HT1080 (cell line): ENCODE results near the gene ECHDC1. TPM values are rescaled to one million over a fixed set of nuclear protein-coding genes. Genes with fewer than 3 reads are reported as not detected.
"Not testable (repeated sequence)": the region's sequence is repeated elsewhere in the genome, so short reads cannot be mapped to it uniquely, and the experiment has no call there.

ENCODE experiments used
- DNase-seq: peaks from one replicate; pipeline ENCODE4 v3.0.0-alpha.2; 2015; ENCODE audit warnings: low read depth
- polyA plus RNA-seq, 2 experiments: library from polyadenylated mRNA; depleted of rRNA; stranded (reverse); fragments of >200 nt; gene quantifications; 2 replicates each; pipeline ENCODE4 v1.2.3, GENCODE V29; 2015
- total RNA-seq: library from RNA; depleted of rRNA; stranded (reverse); fragments of >200 nt; shearing (Covaris generic); gene quantifications from 2 replicates; pipeline ENCODE4 v1.2.3, GENCODE V29; 2014; rRNA removed

ECHDC1 gene, protein sequence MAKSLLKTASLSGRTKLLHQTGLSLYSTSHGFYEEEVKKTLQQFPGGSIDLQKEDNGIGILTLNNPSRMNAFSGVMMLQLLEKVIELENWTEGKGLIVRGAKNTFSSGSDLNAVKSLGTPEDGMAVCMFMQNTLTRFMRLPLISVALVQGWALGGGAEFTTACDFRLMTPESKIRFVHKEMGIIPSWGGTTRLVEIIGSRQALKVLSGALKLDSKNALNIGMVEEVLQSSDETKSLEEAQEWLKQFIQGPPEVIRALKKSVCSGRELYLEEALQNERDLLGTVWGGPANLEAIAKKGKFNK
- 43.6 and 53.1 TPM in 2 replicates for total RNA-seq
- polyA plus RNA-seq (2015; cell fraction: cytosol; rRNA removed) = 85.4 and 110 TPM in 2 replicates
- polyA plus RNA-seq (2015; cell fraction: nucleus; rRNA removed) = 77.0 and 96.9 TPM in 2 replicates

DNA sequence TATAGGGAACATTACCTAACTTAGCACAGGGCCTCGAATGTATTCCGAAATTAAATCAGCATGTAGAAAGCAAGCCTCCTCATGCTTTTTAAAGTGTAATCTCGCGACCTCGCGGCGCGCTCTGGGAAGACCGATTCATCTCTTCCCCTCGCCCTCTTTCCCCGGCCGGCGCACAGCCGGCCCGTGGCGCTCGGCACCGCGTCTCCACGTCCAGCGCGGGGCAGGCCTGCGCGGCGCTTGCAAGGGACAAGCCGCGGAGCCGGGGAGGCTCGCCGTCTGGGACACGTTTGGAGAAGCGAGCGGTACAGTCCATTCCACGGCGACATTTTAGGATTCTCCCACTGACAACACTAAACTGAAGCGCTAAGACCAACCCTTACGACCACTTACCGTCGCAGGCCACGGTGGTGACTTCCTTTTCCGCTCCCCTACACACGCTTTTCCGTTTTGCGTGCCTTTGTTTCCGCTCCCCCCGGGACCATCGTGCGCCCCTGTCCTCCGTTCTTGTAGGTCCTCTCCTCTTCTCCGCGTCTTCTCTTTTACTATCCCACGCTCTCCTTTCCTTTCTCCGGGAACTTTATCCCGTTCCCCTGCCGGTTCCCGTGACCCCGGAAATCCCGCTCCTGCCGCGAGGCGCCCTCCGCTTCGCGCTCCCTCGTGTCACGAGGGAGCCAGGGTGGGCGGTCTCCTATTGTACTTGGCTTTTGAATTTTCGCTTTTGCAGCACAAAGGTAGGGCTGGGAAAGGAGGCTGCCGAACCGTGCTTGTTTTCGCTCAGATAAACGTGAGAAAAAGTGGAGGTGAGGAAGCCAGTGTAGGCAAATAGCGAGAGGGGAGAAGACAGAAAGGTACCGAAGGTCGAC lies at the start of gene ECHDC1:
Gene ECHDC1, minus strand, starts transcription at position 664 of the 863 bp plus-strand sequence. CDS start 12,581 bp downstream, outside the sequence.
- DNase-seq = peak; percentile 85

DNA sequence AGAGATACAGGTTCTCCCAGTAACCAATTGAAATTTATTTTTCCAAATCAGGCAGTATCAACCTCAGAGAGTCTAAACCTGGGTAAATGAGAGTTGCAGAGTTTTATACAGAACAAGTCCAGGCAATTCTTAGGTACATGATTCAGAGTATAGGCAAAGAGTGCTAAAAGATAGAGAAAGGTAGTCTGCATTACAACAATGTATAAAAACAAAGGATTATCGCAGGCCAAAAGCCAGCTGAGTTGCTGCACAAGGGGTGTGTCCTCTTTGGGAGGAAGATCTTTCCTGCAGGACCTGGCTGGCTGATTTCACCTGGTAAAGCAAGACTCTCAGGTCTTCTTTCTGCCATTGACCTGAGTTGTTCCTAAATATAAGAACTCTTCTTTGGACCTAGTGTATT lies 48.9 kb upstream of the ECHDC1 start:
- no peak for DNase-seq

DNA sequence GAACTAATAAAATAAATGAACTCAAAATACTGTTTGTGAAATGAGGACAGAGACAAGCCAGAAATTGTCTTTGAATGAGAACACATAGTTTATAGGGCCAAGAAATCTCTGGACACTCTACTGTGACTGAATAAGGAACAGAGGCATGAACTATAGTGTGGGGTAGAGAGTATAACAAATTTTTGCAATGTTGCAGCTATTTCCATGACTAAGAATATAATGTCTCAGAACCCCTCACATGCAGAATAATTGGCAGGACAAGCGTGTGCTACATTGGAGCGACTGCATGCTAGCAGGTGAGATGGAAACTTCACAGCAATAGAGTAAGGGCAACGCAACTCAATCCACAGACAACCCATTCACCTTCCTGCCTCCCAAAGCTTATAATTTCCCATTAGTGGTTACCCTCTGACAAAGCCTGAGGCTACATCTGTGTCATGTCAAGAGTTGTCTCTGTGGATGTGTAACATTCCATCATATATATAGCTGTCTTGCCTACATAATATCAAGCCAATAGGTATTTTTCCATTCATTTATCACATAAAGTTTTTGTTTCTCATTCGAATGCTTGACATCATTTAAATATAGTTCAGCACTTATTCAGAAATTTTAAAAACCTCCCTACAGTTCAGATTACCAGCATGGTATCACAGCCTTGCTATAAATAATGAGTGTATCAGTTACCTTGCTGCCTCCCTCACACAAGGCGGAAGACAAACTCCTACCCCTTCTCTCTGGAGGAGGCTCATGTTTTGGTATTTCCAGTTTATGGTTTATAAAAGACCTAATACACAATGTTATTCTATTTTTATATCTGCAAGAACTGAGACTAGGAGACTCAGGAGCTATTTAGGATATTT lies 47.9 kb upstream of the ECHDC1 start:
- DNase-seq = no peak

DNA sequence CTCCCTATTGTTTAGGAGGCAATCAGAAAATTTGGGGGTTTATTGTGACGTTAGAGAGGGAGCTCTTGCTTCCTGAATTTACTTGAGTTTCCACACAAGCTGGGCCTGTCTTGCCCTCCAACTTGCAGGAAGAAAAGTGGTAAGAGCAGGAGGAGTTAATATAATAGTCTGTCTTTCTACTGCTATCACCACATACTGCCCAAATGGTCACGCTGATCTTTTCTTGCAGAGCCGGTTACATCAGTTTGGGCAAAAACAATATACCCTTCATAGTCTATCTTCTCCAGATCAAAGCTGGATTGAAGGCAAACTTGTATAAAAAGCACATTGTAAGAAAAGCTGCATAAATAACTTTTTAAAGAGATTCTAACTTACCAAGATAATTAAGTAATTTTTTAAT lies 46.3 kb upstream of the ECHDC1 start:
- no peak for DNase-seq

- no peak for DNase-seq
These were observed 42.4 kb upstream of the ECHDC1 start for GRCh38 chr6:127385668-127386430.

DNA sequence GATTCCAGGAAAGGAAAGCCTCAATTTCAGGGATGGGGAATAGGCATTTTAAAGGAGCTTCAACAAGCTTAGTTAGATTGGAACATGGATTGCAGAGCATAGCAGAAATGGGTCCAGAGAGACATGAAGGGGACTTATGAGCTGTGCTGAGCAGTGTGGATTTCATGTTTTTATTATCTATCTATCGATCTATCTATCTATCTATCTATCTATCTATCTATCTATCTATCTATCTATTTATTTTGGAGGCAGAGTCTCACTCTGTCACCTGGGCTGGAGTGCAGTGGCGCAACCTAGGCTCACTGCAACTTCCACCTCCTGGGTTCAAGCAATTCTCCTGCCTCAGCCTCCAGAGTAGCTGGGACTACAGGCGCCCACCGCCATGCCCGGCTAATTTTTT lies 41.4 kb upstream of the ECHDC1 start:
- not testable (repeated sequence) for DNase-seq

DNA sequence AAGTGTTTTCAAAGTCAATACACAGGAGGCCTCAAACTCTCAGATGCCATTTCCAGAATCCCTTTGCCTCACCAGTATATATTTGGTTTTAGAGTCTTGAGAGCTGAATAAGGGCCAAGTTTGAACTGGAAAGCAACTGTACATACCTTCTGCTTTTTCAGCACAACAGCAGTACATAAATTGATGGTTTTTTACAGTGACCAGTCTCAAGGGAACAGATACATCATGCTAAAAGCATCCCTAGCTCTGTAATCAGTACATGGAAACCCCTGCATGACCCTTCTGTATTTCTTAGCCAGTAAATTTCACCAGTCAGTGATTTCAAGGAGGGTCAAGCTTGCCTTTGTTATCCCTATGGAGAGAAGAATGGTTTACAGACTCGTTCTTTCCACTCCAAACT lies 40.6 kb upstream of the ECHDC1 start:
- DNase-seq = no peak

DNA sequence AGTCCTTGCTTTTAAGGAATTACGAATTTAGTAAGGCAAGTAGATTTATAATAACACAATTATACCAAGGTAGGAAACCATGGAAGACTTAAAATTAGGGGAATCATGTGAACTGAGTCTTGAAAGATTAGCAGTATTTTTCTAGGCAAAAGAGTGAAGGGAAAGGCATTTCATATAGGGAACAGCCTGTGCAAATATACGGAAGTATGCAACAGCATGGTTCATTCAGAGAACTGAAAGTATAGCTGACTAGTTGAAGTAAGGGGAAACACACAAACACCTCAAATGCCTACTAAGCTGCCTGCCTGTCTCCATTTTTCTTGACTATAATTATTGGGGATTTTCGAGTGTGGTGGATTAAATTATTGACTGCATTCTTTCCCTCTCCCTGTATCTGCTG lies 39.0 kb upstream of the ECHDC1 start:
- DNase-seq = no peak

GRCh38 chr6:127381384-127381783 lies 38.0 kb upstream of the ECHDC1 start:
- DNase-seq = no peak

DNA sequence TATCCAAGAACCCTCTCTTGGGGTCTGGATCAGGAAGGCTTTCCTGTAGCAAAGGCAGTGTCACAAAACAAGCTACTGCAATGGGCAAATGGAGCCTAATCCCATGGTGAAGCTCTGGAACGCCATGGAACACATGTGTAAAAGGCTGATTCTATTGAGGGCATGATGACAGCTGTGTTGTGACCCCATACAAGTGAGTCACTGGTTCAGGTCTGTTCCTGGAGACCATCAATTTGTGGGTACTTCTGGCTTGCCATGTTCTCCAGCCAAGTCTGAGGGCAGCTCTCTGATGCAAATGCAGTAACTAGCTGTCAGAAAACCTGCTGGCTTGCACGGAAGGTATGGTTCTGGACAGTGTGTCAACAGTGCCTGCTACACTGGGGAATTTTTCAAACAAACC lies 33.3 kb upstream of the ECHDC1 start:
- no peak for DNase-seq

DNA sequence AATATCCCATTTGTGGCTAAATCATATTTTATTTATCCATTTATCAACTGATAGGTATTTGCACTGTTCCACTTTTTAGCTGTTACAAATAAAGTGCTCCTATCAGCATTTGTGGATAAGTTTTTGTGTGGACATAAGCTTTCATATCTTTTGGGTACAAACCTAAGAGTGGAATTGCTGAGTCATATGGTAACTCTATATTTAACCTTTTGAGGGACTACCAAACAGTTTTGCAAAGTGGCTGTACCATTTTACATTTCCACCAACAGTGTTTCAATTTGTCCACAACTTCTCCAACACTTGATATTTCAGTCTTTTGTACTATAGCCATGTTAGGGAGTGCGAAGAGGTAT lies 23.6 kb upstream of the ECHDC1 start:
- no peak for DNase-seq

- peak; percentile 96 for DNase-seq
These were observed 23.0 kb upstream of the ECHDC1 start for GRCh38 chr6:127366282-127367022.

GRCh38 chr6:127365874-127366273 lies 22.5 kb upstream of the ECHDC1 start:
- DNase-seq = no peak

- no peak for DNase-seq
These were observed 9.1 kb upstream of the ECHDC1 start for GRCh38 chr6:127352524-127352923.

DNA sequence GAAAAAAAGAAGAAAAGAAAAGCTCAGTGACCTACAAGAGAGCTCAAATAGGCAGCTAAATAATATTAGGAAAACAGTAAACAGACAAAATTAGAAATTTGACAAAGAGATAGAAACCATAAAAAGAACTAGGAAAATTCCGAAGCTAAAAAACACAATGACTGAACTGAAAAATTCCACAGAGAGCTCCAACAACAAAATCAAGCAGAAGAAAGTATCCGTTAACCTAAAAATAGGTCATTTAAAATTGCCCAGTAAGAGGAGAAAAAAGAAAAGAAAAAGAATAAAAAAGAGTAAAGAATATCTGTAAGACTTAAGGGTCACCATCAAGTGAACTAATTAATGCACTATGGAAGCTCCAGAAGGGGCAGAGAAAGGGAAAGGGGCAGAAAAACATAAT lies 6.6 kb upstream of the ECHDC1 start:
- DNase-seq = no peak

DNA sequence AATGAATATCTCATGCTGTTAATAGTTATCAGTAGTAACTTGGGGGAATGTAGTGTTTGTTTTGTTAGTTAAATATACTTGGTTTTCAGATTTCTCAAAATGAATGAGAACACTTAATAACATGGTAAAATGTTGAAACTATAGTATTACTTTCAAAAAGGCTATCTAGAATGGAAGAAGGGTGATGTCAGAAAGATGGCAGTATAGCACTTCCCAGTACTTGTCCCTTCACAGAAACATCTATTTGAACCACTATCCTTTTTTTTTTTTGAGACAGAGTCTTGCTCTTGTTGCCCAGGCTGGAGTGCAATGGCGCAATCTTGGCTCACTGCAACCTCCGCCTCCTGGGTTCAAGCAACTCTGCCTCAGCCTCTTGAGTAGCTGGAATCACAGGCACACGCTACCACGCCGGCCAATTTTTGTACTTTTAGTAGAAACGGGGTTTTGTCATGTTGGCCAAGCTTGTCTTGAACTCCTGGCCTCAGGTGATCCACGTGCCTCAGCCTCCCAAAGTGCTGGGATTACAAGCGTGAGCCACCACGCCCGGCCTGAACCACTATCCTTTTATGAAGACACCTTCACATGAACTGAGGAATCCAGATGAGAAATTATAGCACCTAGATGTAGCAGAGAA lies 4.7 kb upstream of the ECHDC1 start:
- DNase-seq = no peak

DNA sequence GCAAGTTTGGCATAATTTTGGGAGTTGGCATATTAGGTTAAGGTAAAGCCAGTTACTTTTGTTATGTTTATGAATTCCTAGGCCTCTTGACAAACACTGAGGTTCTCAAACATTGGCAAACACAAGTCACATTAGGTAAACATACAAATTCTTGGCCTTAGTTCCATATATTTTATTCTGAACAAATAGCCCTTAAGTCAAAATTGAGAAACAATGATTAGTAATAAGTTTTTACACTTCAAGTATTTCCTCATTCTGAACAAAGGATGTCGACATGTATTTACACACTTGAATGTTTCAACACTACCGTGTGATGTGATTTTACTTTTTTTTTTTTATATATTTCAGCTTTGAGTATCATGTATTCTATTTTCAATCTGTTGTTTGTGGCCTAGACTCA lies 3.8 kb upstream of the ECHDC1 start:
- DNase-seq = no peak

GRCh38 chr6:127345521-127345920 lies 2.1 kb upstream of the ECHDC1 start:
- DNase-seq = no peak

DNA sequence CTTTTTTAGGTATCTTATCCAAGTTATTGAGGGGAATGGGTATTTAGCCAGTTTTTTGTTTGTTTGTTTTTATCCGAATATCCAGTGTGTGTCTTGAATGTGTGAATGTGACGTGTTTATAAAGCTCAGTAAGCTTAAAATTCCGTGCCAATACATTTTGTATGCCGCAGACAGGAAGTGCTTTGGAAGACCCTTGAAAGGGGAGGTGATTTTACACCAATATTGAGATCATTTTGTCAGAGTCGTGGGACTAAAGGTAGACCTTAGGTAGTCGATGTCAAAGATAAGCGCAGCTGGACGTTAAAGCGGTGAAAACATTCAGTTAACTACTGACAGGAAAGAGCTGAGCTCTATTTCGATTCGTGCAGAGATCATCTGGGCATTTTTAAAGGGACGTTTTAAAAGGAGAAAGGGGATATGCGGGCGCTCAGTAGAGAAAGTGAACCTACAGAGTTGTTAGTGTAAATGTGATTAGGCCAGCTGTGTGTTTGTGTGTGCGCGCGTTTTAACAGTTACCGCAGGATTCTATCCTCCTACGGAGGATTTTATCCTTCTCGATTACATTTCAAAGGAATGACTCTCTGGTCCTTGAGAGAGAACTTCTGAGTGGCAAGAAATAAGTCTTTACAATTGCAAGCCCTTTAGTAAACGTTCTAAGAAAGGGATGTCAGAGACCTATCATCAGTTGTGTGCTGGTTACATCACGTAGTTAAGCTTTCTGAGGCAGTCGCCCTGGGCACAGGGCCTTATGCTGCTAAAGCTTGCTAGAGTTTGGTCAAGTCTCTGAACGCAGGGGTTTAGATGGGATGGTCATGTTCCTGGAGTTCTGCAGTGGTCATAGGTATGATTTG lies 625 bp upstream of the ECHDC1 start:
- peak; percentile 16 for DNase-seq
